Dermis microvascular lymphatic vessel endothelial cell (primary cell): ENCODE results near the gene RNF212B. TPM values are rescaled to one million over a fixed set of nuclear protein-coding genes. Genes with fewer than 3 reads are reported as not detected.
"Not testable (repeated sequence)": the region's sequence is repeated elsewhere in the genome, so short reads cannot be mapped to it uniquely, and the experiment has no call there.

Experiments
- DNase-seq, 2 donors: peaks; one replicate each; pipeline versions ENCODE4 v3.0.0 to v3.0.0-alpha.2; 2010; ENCODE audit warnings: low read depth in 2 of 2
- total RNA-seq: library from RNA; depleted of rRNA; stranded (reverse); fragments of >200 nt; gene quantifications from 2 replicates; pipeline ENCODE4 v1.2.1, GENCODE V29; 2014

RNF212B gene
- total RNA-seq, 1 donor from 2014 or later: not detected

- no peak for DNase-seq
Measured at GRCh38 chr14:23242076-23242475, 4.3 kb downstream of the RNF212B start.

DNA sequence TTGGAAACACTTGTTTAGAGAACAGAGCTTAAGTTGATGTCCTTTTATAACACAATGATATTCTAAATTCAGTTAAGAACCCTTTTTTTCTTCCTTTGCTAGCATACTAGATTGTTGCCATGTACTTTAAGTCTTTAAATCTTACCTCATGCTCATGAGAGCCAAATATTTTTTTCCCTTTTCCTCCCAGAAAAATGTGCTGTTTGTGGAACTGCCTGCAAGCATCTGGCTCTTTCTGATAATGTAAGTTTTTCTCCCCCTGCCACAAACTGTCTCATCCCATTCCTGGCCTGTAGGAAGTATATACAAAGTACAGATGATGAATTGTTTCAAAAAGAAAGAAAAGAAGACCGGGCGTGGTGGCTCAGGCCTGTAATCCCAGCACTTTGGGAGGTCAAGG, 5.3 kb downstream of the RNF212B start:
- no peak for DNase-seq

- DNase-seq: no peak
Measured at GRCh38 chr14:23245282-23245681, 7.5 kb downstream of the RNF212B start.

DNA sequence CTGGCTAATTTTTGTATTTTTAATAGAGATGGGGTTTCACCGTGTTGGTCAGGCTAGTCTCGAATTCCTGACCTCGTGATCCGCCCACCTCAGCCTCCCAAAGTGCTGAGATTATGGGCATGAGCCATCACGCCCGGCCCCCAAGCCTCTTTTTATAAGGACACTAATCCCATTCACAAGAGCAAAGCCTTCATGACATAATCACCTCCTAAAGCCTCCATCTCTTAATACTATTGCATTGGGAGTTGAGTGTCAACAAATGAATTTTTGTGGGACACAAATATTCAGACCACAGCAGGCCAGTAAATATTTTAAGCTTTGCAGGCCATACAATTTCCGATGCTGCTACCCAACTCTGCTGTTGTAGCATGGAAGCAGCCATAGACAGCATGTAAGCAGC, 10.9 kb downstream of the RNF212B start:
- DNase-seq: no peak

GRCh38 chr14:23249824-23250223, 12.1 kb downstream of the RNF212B start:
- DNase-seq: no peak

GRCh38 chr14:23252006-23252405, 14.3 kb downstream of the RNF212B start:
- DNase-seq: no peak

GRCh38 chr14:23252420-23253333, 14.9 kb downstream of the RNF212B start:
- no peak for DNase-seq

DNA sequence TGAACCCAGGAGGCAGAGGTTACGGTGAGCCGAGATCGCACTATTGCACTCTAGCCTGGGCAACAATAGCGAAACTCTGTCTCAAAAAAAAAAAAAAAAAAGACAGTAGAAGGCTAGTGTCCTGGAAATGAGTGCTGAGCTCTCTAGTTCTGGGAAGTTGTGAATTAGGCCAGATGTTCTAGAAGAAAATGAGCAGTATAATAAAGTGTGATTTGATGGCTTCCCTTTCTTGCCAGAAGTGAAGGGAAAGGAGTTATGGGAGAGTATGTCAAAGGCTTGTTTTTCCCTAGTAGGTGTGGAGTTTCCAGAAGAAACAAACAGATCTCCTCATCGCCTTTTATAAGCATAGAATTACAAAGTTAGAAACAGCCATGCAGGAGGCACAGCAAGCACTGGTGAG, 20.5 kb downstream of the RNF212B start:
- DNase-seq: no peak

GRCh38 chr14:23259426-23259825, 21.7 kb downstream of the RNF212B start:
- no peak for DNase-seq

DNA sequence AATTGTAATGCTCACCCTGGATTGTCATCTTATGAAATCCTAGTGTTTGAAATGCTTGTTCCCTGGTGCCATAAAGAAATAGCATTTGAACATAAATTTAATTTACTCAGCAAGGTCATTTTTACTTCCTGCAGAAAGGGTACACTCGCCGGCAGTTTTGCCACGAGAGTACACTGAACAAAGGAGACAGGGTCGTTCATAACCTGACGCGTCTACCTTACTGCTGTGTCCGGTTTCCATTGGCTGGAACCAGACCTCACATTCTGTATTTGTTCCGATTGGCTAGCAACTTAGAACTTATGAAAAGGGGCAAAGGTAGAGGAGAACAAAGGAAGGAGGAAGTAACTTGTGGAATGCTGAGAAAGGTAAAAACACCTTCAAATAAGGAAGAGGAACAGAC, 23.1 kb downstream of the RNF212B start:
- not testable (repeated sequence) for DNase-seq

DNA sequence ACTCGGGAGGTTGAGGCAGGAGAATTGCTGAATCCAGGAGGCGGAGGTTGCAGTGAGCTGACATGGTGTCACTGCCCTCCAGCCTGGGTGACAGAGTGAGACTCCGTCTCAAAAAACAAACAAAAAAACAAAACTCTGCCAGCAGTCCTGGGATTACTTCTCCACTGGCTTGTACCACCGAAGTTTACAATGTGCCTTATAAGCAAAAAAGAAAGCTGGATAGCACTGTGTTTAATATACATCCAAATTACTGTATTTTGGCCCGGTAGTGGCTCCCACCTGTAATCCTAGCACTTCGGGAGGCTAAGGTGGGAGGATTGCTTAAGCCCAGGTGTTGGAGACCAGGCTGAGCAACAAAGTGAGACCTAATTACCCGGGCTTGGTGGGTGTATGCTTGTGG, 31.5 kb downstream of the RNF212B start:
- no peak for DNase-seq

- DNase-seq: no peak
Measured at GRCh38 chr14:23275412-23275811, 37.7 kb downstream of the RNF212B start.

GRCh38 chr14:23277189-23277588, 39.5 kb downstream of the RNF212B start:
- no peak for DNase-seq

DNA sequence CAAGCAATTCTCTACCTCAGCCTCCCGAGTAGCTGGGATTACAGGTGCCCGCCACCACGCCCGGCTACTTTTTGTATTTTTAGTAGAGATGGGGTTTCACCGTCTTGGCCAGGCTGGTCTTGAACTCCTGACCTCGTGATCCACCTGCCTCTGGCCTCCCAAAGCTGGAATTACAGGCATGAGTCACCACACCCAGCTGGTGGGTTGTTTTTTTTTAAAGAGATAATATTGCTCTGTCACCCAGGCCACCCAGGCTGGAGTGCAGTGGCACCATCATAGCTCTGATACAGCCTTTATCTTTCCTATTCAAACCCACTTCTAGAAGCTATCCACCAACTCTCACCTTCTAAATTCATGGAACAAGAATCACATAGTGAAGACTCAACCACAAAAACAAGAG, 40.2 kb downstream of the RNF212B start:
- DNase-seq: not testable (repeated sequence)

DNA sequence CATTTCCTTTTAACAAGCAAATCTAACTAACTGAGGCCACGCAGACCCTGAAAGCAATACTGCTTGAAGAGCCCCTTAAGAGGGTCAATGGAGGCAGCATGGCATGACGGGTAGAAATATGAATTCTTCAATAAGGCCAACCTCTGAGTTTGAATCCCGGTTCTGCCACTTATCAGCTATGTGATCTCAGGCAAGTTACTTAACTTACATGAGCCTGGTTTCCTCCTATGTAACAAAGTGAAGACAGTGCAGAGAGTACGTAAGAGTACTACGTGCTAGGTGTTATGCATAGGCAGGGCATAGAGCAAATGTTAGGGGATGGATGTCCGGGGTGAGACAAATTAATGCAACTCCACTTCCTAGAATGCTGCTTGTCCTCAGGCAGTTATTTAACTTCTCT, 43.5 kb downstream of the RNF212B start:
- no peak for DNase-seq

- no peak for DNase-seq
Measured at GRCh38 chr14:23284654-23285529, 47.2 kb downstream of the RNF212B start.

GRCh38 chr14:23285530-23286019, 47.8 kb downstream of the RNF212B start:
- DNase-seq: no peak

GRCh38 chr14:23286020-23286901, 48.5 kb downstream of the RNF212B start, which contains the start of gene HOMEZ:
TSS of gene HOMEZ (minus strand) at chr14:23286132. CDS start at chr14:23285952, 180 bp downstream.
- DNase-seq: peak; percentile 94 to 99

DNA sequence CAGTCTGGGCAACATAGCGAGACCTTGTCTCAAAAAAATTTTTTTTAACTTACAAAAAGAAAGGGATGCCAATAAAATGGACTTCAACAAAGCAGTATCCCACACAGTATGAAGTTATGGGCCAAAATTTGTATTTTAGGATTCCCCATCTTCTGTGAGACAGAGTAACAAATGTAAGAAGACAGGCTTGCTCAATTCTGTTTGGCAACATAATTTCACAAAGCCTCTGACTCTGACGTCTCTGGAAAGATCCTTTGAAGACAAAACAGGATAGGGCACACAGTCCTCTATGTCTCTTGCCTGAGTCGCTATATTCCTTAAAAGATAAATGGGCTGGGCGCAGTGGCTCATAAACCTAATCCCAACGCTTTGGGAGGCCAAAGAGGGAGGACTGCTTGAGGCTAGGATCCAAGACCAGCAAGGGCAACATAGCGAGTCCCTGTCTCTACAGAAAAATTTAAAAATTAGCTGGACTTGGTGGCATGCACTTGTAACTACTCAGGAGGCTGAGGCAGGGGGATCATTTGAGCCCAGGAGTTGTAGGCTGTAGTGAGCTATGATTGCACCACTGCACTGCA, 49.3 kb downstream of the RNF212B start:
- no peak for DNase-seq

DNA sequence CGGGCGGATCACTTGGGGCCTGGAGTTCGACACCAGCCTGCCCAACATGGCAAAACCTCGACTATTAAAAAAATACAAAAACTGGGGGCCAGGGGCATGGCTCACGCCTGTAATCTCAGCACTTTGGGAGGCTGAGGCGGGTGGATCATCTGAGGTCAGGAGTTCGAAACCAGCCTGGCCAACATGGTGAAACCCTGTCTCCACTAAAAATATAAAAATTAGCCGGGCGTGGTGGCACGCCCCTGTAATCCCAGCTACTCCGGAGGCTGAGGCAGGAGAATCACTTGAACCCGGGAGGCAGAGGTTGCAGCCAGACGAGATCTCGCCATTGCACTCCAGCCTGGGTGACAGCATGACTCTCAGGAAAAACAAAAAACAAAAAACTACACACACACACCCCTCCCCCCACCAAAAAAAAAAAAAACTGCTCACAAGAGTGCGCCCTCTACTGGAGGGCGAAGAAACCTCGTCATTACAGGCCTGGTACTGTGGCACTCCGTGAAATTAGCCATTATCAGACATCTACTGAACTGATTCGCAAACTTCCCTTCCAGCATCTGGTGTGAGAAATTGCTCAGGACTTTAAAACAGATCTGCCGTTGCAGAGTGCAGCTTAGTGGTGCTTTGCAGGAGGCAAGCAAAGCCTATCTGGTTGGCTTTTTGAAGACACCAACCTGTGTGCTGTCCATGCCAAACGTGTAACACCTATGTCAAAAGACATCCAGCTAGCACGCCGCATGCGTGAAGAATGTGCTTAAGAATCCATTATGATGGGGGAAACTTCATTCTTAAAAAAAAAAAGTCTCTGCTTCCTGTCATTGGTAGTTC, 57.2 kb downstream of the RNF212B start:
- DNase-seq: peak; percentile 47 to 65
